Glutamatergic neuron (in vitro differentiated cells): ENCODE measurements around the gene SLC11A1. TPM values are rescaled to one million over a fixed set of nuclear protein-coding genes. Genes with fewer than 3 reads are reported as not detected.

Source experiments
- DNase-seq: peaks from one replicate; pipeline ENCODE4 v3.0.0; 2022
- H3K27ac Mint-ChIP-seq: one replicate; pipeline ENCODE4 v1.8.0; 2020; ENCODE audit warnings: mild to moderate bottlenecking, mixed read lengths, inconsistent platforms; ENCODE audit not compliant: unreplicated experiment
- H3K27me3 Mint-ChIP-seq: one replicate; pipeline ENCODE4 v1.8.0; 2020; ENCODE audit warnings: mild to moderate bottlenecking, moderate library complexity, mixed read lengths, inconsistent platforms; ENCODE audit not compliant: unreplicated experiment
- H3K36me3 Mint-ChIP-seq: one replicate; pipeline ENCODE4 v1.8.0; 2020; ENCODE audit warnings: mild to moderate bottlenecking, mixed read lengths, inconsistent platforms; ENCODE audit not compliant: unreplicated experiment
- H3K4me1 Mint-ChIP-seq: one replicate; pipeline ENCODE4 v1.8.0; 2020; ENCODE audit warnings: mild to moderate bottlenecking, low read depth, mixed read lengths, inconsistent platforms; ENCODE audit not compliant: unreplicated experiment
- H3K4me3 Mint-ChIP-seq: one replicate; pipeline ENCODE4 v1.8.0; 2020; ENCODE audit warnings: mild to moderate bottlenecking, mixed read lengths, inconsistent platforms; ENCODE audit not compliant: unreplicated experiment
- H3K9me3 Mint-ChIP-seq: one replicate; pipeline ENCODE4 v1.8.0; 2020; ENCODE audit warnings: mild to moderate bottlenecking, moderate library complexity, mixed read lengths, inconsistent platforms; ENCODE audit not compliant: unreplicated experiment
- CTCF ChIP-seq: fragments of 200-600 bp; sonication (generic); IDR thresholded peaks from one replicate; pipeline ENCODE4 v1.5.0; 2021; ENCODE audit not compliant: partially characterized antibody, unreplicated experiment
- total RNA-seq: library from RNA; stranded (reverse); fragmentation: NEBNext Ultra II Directional; extraction: Animal tissue kit (Norgen Biotek cat#: 25700); gene quantifications from one replicate; pipeline ENCODE4 v1.2.1, GENCODE V29; 2021; ENCODE audit not compliant: unreplicated experiment

SLC11A1 gene
- total RNA-seq, 1 donor from 2014 or later = not detected

GRCh38 chr2:218366621-218367414 is 15.3 kb upstream of the SLC11A1 start:
- Mint-ChIP-seq H3K36me3 (no peaks in the 10 kb centered on the region), H3K4me3 (peak overlapping the region; percentile 69), H3K27ac (no peak overlapping the region), H3K27me3 (peaks cover 3% of the 10 kb centered on the region), H3K9me3 (no peaks in the 10 kb centered on the region), H3K4me1 (peaks cover 3% of the 10 kb centered on the region)
- no peak for TF ChIP-seq CTCF
- DNase-seq = no peak

GRCh38 chr2:218367415-218368149 is 14.5 kb upstream of the SLC11A1 start:
- no peaks in the 10 kb centered on the region for H3K36me3 Mint-ChIP-seq
- peak overlapping the region; percentile 69 for H3K4me3 Mint-ChIP-seq
- peaks cover 3% of the 10 kb centered on the region for H3K27me3 Mint-ChIP-seq
- peak overlapping the region; percentile 28 for H3K27ac Mint-ChIP-seq
- no peaks in the 10 kb centered on the region for H3K9me3 Mint-ChIP-seq
- H3K4me1 Mint-ChIP-seq = peaks cover 3% of the 10 kb centered on the region
- DNase-seq = peak; percentile 78
- no peak for TF ChIP-seq CTCF

DNA sequence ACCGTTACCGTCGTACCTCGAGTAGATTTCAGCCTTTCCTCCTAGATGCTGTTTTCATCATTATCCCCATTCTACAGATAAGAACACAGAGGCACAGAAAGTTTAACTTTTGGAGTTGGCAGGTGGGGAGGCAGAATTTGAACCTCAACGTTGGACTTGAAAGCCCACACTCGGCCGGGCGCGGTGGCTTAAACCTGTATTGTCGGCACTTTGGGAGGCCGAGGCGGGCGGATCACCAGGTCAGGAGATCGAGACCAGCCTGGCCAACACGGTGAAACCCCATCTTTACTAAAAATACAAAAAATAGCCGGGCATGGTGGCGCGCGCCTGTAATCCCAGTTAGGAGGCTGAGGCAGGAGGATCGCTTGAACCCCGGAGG is 13.9 kb upstream of the SLC11A1 start:
- H3K27ac Mint-ChIP-seq = peak overlapping the region; percentile 28
- no peak for TF ChIP-seq CTCF
- H3K4me3 Mint-ChIP-seq = peak overlapping the region; percentile 52
- DNase-seq = no peak
- no peaks in the 10 kb centered on the region for H3K36me3 Mint-ChIP-seq
- H3K9me3 Mint-ChIP-seq = no peaks in the 10 kb centered on the region
- H3K27me3 Mint-ChIP-seq = peaks cover 3% of the 10 kb centered on the region
- H3K4me1 Mint-ChIP-seq = peaks cover 3% of the 10 kb centered on the region

DNA sequence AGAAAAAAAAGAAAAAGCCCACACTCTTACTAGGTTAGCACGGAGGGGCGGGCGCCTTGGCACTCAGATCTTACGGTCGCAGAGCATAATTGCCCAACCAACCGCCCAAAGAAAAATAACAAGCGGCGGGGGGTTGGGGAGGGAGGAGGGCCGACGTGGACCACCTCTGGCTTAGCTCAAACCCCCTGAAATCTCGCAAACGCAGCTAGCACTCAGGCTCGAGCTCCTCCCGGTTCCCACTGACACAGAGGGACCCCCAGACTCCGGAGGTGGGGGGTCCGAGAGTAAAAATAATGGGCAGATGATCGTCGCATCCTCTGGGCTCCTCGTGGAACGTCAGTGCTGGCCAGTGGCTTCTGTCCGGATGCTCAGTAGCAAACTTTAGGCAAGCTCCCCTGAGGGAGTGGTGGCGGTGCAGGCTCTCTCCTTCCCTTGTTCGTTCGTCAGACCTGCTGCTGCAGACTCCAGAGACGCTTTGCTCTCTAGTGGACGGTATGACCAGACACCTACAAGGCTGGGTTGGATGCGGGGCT is 13.4 kb upstream of the SLC11A1 start:
- Mint-ChIP-seq H3K4me3 (peak overlapping the region; percentile 32), H3K36me3 (no peaks in the 10 kb centered on the region), H3K9me3 (no peaks in the 10 kb centered on the region), H3K4me1 (peaks cover 3% of the 10 kb centered on the region), H3K27me3 (peaks cover 3% of the 10 kb centered on the region), H3K27ac (no peak overlapping the region)
- TF ChIP-seq CTCF = no peak
- no peak for DNase-seq

DNA sequence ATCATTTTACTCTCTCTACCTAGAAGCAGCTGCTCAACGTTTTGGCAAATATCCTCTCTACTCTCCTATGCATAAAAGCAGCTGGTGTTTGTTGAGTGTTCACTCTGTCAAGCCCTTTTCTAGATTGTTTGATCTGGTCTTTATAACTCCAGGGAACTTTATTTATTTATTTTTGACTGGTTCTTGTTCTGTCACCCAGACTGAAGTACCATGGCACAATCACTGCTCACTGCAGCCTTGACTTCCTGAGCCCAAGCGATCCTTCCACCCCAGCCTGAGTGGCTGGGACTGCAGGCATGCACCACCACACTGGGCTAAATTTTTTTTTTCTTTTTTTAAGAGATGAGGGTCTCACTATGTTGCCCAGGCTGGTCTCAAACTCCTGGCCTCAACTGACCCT is 12.7 kb upstream of the SLC11A1 start:
- no peak for TF ChIP-seq CTCF
- Mint-ChIP-seq H3K4me1 (peaks cover 3% of the 10 kb centered on the region), H3K36me3 (no peaks in the 10 kb centered on the region), H3K9me3 (no peaks in the 10 kb centered on the region), H3K27ac (no peak overlapping the region), H3K4me3 (no peak overlapping the region), H3K27me3 (peaks cover 3% of the 10 kb centered on the region)
- DNase-seq = no peak
